Breast epithelium (tissue), 4 donors: Measurements from ENCODE around the gene SSC5D. TPM values are rescaled to one million over a fixed set of nuclear protein-coding genes. Genes with fewer than 3 reads are reported as not detected.

Experiments used
- DNase-seq, 2 donors: peaks; one replicate each; pipeline ENCODE4 v3.0.0-alpha.2; 2019; ENCODE audit warnings: low spot score in 2 of 2
- H3K27ac ChIP-seq, 2 donors: fragments of 200-600 bp; sonication (generic) in 1 of 2; one replicate each; pipeline ENCODE4 v1.5.1; 2016 to 2019; ENCODE audit warnings: mild to moderate bottlenecking in 1 of 2
- H3K27me3 ChIP-seq, 2 donors: fragments of 200-600 bp; sonication (generic) in 1 of 2; one replicate each; pipeline versions ENCODE4 v1.5.1 to v1.6.0; 2017 to 2019; ENCODE audit warnings: control low read depth in 1 of 2, mild to moderate bottlenecking in 1 of 2
- H3K36me3 ChIP-seq: fragments of 200-600 bp; one replicate; pipeline ENCODE4 v1.5.1; 2019
- H3K4me1 ChIP-seq, 2 donors: fragments of 200-600 bp; sonication (generic); one replicate each; pipeline ENCODE4 v1.5.1; 2016 to 2019; ENCODE audit warnings: control low read depth in 1 of 2
- H3K4me3 ChIP-seq, 3 donors: fragments of 200-600 bp; sonication (generic); 1 replicate in 2 of 3; 2 replicates in 1 of 3; pipeline ENCODE4 v1.5.1; 2016 to 2019; ENCODE audit warnings: mild to moderate bottlenecking in 3 of 3, moderate library complexity in 2 of 3
- H3K9me3 ChIP-seq, 2 donors: fragments of 200-600 bp; sonication (generic) in 1 of 2; one replicate each; pipeline ENCODE4 v1.5.1; 2016 to 2019; ENCODE audit warnings: control low read depth in 1 of 2
- POLR2A ChIP-seq: fragments of 450-650 bp; IDR thresholded peaks from one replicate; pipeline ENCODE4 v1.6.1; 2016; ENCODE audit warnings: antibody characterized with exemption, mild to moderate bottlenecking, moderate library complexity
- POLR2AphosphoS5 ChIP-seq, 3 donors: sonication (generic); formaldehyde crosslinking; IDR thresholded peaks; one replicate each; pipeline ENCODE4 v1.6.1; 2017; ENCODE audit warnings: antibody characterized with exemption in 3 of 3
- intact Hi-C: fragments of 100-400 bp; cut with DNase I; formaldehyde crosslinking; loops from one replicate; pipeline ENCODE4 v1.15.1; 2023; ENCODE audit warnings: low total_unique reads
- total RNA-seq, 3 donors: library from RNA; depleted of rRNA; stranded (reverse); fragments of >200 nt; gene quantifications; one replicate each; pipeline ENCODE4 v1.1.0, GENCODE V29; 2016
- TF ChIP-seq, protein P1 (sequence below), 3 donors: fragments of 450-650 bp; IDR thresholded peaks; one replicate each; pipeline ENCODE4 v1.5.1; 2016 to 2017; ENCODE audit warnings: antibody characterized with exemption in 3 of 3, mild to moderate bottlenecking in 3 of 3, moderate library complexity in 3 of 3

Gene SSC5D
- total RNA-seq, 3 donors from 2014 or later: 3.6 to 7.2 (median 3.8) TPM

DNA sequence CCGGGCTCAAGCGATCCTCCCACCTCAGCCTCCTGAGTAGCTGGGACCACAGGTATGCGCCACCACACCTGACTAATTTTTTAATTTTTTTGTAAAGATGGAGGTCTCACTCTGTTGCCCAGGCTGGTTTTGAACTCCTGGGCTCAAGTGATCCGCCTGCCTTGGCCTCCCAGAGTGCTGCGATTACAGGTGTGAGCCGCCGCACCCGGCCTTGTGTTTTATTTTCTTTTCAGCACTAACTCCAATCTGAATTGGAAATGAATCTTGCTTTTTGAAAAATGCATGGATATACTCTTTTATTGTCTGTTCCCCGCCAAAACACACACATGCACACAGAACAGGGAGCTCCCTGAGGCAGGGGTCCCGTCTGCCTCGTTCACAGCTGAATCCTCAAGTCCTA lies 25.5 kb upstream of the SSC5D start:
- H3K27ac ChIP-seq: no peak overlapping the region
- no peak overlapping the region for H3K4me3 ChIP-seq
- no peaks in the 10 kb centered on the region for H3K36me3 ChIP-seq
- peaks cover 0 to 4% of the 10 kb centered on the region in 2 donors for H3K4me1 ChIP-seq
- DNase-seq: no peak
- TF ChIP-seq POLR2AphosphoS5 (IDR thresholded peaks at IDR 0.05): no peak
- TF ChIP-seq, protein P1, sequence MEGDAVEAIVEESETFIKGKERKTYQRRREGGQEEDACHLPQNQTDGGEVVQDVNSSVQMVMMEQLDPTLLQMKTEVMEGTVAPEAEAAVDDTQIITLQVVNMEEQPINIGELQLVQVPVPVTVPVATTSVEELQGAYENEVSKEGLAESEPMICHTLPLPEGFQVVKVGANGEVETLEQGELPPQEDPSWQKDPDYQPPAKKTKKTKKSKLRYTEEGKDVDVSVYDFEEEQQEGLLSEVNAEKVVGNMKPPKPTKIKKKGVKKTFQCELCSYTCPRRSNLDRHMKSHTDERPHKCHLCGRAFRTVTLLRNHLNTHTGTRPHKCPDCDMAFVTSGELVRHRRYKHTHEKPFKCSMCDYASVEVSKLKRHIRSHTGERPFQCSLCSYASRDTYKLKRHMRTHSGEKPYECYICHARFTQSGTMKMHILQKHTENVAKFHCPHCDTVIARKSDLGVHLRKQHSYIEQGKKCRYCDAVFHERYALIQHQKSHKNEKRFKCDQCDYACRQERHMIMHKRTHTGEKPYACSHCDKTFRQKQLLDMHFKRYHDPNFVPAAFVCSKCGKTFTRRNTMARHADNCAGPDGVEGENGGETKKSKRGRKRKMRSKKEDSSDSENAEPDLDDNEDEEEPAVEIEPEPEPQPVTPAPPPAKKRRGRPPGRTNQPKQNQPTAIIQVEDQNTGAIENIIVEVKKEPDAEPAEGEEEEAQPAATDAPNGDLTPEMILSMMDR (IDR thresholded peaks at IDR 0.05): no peak
- no peak for TF ChIP-seq POLR2A
- intact Hi-C loops: no loop called here
- H3K27me3 ChIP-seq: no peaks in the 10 kb centered on the region
- H3K9me3 ChIP-seq: no peaks in the 10 kb centered on the region

DNA sequence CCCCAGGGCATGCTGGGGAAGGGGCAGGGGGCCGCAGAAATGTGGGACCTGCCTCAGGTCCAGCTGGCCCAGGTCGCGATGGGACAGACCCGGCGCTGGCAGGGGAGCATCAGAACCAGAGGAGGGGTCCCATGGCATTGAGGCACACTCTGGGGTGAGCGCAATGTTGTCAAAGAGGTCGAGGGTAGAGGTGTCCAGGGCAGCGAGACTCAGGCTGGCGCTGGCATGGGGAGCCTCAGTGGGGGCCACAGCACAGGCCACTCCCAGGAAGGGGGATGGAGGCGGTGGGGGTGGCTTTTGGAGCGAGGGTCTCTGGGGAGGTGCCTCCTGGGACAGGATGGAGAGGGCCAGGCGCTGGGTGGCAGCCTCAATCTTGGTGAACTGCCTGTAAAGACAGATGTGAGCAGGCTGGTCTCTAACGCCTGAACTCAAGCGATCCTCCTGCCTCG lies 24.6 kb upstream of the SSC5D start:
- TF ChIP-seq, protein P1 (IDR thresholded peaks at IDR 0.05): no peak
- no peak for TF ChIP-seq POLR2A
- no peak for TF ChIP-seq POLR2AphosphoS5 (IDR thresholded peaks at IDR 0.05)
- intact Hi-C loops: no loop called here

DNA sequence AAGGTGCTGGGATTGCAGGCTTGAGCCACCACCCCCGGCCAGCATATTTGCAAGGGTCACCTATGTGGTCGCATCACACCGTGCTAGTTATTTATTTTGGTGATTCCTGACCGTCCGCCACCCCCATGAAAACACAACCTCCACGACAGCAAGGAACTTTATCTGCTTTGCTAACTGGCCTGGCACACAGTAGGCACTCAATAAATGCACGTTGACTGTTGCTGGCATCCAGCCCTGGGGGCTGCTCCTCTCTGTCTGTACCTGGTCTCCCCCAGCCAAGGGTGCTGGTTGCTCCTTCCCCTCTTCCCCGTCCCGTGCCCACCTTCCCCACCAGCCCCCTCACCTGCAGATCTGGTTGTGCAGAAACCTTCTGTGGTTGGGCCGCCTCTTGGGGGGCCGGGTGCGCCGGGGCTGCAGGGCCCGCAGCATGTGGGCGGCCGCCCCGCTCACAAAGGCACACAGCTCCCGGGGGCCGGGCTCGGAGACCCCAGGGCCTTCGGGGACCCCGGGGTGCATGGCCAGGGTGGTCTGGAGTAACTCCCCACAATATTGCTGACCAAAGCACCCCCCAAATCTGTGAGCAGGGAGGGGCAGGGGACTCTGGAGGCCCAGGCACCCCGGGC lies 24.1 kb upstream of the SSC5D start:
- Histone ChIP-seq H3K4me3 (no peak overlapping the region), H3K9me3 (no peaks in the 10 kb centered on the region), H3K36me3 (no peaks in the 10 kb centered on the region), H3K4me1 (peaks cover 0 to 4% of the 10 kb centered on the region in 2 donors), H3K27me3 (no peaks in the 10 kb centered on the region), H3K27ac (no peak overlapping the region)
- intact Hi-C loops: no loop called here
- TF ChIP-seq POLR2A (no peak), POLR2AphosphoS5 (IDR thresholded peaks at IDR 0.05) (no peak)
- TF ChIP-seq, protein P1 (IDR thresholded peaks at IDR 0.05): no peak
- DNase-seq: no peak

More for the DNA sequence above, 24.6 kb upstream of the SSC5D start:
- peaks cover 0 to 4% of the 10 kb centered on the region in 2 donors for H3K4me1 ChIP-seq
- no peaks in the 10 kb centered on the region for H3K36me3 ChIP-seq
- no peaks in the 10 kb centered on the region for H3K9me3 ChIP-seq
- no peak overlapping the region for H3K27ac ChIP-seq
- H3K4me3 ChIP-seq: no peak overlapping the region
- DNase-seq: no peak
- H3K27me3 ChIP-seq: no peaks in the 10 kb centered on the region

DNA sequence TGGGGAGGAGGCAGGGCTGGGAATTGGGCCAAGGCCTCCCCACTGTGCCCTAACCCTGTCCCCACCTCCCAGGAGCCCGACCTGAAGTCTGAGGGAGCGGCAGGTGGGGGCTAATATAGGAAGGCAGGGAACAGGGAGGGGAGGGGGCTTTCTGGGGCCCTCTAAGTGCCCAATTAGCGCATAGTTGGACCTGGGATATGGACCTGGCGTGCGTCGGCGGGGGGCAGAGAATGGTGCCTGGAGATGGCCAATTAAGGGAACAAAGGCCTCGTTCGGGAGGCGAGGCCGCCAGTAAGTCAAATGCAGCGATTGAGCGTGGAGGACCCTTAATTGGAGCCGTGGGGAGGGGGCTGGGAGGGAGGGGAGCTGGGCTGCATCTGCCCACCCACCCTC lies 23.6 kb upstream of the SSC5D start, which contains the start of gene C19orf85:
Gene C19orf85, minus strand, starts transcription at position 90 of the 393 bp plus-strand sequence. CDS start 197 bp downstream, outside the sequence.
- no peak within 1 kb of the TSS for H3K4me3 ChIP-seq
- no peaks in the 10 kb centered on the region for H3K36me3 ChIP-seq
- no peak for DNase-seq
- H3K27ac ChIP-seq: no peak within 1 kb of the TSS
- no peaks in the 10 kb centered on the region for H3K9me3 ChIP-seq
- H3K27me3 ChIP-seq: no peaks in the 10 kb centered on the region
- no peak for TF ChIP-seq POLR2AphosphoS5 (IDR thresholded peaks at IDR 0.05)
- TF ChIP-seq POLR2A: no peak
- TF ChIP-seq, protein P1 (IDR thresholded peaks at IDR 0.05): no peak
- intact Hi-C loops: no loop called here
- peaks cover 0 to 4% of the 10 kb centered on the region in 2 donors for H3K4me1 ChIP-seq

DNA sequence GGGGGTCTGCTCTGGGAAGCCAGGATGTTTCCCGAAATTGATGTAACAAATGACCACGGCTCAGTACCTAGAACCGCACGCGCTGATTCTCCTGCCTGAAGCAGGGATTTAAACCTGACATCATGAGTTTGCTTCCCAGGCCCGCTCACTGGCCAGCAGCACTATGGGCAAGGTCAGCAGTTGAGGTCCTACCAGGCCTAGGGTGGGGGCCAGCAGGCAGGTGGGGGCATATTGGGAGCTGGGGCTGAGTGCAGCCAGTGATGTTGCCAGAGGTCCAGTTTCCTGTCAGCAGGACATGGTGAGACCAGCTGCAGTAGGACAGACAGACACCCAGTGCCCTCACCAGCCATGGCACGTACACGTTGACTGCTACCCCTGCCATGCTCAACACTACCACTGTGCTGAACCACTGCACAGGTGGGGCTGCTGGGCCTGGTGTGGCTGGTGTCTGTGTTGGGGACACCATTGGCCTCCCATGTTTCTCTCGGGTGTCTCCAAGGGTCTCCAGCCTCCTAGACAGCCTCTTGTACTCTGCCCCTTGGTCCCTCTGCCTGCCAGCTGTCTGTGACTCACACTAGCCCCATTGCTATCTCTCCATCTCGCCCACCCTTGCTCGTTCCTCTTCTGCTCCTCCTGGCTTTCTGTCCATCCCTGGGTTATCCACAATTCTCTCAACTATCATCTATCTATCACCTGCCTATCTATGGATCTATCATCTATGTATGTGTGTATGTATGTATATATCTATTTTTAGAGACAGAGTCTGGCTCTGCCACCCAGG lies 22.6 kb upstream of the SSC5D start:
- H3K9me3 ChIP-seq: no peaks in the 10 kb centered on the region
- H3K4me3 ChIP-seq: no peak overlapping the region
- no peak overlapping the region for H3K27ac ChIP-seq
- H3K36me3 ChIP-seq: no peaks in the 10 kb centered on the region
- H3K4me1 ChIP-seq: no peaks in the 10 kb centered on the region
- intact Hi-C loops: no loop called here
- DNase-seq: no peak
- no peaks in the 10 kb centered on the region for H3K27me3 ChIP-seq
- TF ChIP-seq, protein P1 (IDR thresholded peaks at IDR 0.05): no peak
- no peak for TF ChIP-seq POLR2AphosphoS5 (IDR thresholded peaks at IDR 0.05)
- no peak for TF ChIP-seq POLR2A
